ENCODE results near the gene SCNN1G. TPM values are rescaled to one million over a fixed set of nuclear protein-coding genes. Genes with fewer than 3 reads are reported as not detected.
"Not testable (repeated sequence)": the region's sequence is repeated elsewhere in the genome, so short reads cannot be mapped to it uniquely, and the experiment has no call there.

Gene SCNN1G
- total and polyA plus RNA-seq, 9 donors = 0.07 to 0.17 (median 0.07) TPM; not detected in 6

DNA sequence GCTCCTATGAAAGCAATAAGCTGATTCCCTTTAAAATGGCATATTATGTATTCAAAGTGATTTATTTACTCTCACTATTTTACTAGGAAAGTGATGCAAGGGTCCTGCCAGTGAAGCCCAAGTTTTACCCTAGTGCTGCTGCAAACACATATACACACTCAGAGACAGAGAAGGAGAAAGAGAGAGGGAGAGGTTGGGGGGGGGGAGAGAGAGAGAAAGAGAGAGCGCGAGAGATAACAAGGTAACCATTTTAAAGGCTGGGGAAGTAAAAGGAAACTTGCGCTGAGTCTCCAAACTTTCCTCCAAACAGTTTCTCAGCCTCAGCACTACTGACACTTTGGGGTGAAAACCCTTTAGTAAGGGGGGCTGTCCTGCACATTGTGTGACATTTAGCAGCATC is 39.2 kb upstream of the SCNN1G start:
- no CpG with 5 or more reads among the region's 3 CpGs for WGBS (ENCODE audit: insufficient coverage)
- peaks cover 14% of the 10 kb centered on the region for H3K4me1 ChIP-seq (ENCODE audit: control insufficient read depth, insufficient read depth, low read length)
- no peaks in the 10 kb centered on the region for H3K27me3 ChIP-seq (ENCODE audit: control insufficient read depth, insufficient read depth, low read length)
- no peak overlapping the region for H3K27ac ChIP-seq (ENCODE audit: low read length)
- H3K4me3 ChIP-seq (ENCODE audit: low read length) = no peak overlapping the region
- DNase-seq = no peak
- no peaks in the 10 kb centered on the region for H3K9me3 ChIP-seq (replicated peaks; ENCODE audit: control insufficient read depth, low read depth, low read length)
- no peaks in the 10 kb centered on the region for H3K36me3 ChIP-seq (ENCODE audit: control insufficient read depth, insufficient read depth, low read length)

DNA sequence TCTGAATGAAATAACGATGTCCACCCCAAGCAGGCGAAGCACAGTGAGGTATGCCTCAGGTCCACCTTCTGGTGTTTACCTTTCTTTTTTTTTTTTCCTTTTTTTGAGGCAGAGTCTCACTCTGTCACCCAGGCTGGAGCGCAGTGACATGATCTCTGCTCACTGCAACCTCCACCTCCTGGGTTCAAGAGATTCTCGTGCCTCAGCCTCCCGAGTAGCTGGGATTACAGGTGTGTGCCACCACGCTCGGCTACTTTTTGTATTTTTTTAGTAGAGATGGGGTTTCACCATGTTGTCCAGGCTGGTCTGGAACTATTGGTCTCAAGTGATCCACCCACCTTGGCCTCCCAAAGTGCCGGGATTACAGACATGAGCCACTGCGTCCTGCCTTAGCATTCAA is 38.2 kb upstream of the SCNN1G start:
- not testable (repeated sequence) for DNase-seq; H3K27ac ChIP-seq (ENCODE audit: low read length); H3K27me3 ChIP-seq (ENCODE audit: control insufficient read depth, insufficient read depth, low read length); H3K36me3 ChIP-seq (ENCODE audit: control insufficient read depth, insufficient read depth, low read length); H3K9me3 ChIP-seq (replicated peaks; ENCODE audit: control insufficient read depth, low read depth, low read length); H3K4me3 ChIP-seq (ENCODE audit: low read length)
- peaks cover 15% of the 10 kb centered on the region for H3K4me1 ChIP-seq (ENCODE audit: control insufficient read depth, insufficient read depth, low read length)
- WGBS (ENCODE audit: insufficient coverage) = 100% methylated on average over 2 of the region's 9 CpGs

DNA sequence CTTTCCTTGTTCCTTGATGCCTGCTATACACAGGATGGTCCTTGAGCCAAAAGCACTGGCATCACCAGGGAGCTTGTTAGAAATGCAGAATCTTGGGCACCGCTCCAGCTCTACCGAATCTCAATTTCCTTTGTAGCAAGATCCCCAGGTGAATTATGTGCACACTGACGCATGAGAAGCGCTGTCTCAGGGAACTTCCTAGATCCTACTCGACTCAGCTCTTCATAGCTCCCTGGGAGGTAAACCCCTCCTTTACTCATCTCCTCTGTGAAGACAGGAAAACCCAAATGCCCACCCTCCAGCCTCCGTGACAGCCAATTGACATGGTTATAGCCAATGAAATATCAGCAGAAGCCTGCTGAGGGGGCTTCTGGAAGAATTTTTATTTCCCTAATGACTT is 37.4 kb upstream of the SCNN1G start:
- DNase-seq = no peak
- Histone ChIP-seq H3K4me1 (ENCODE audit: control insufficient read depth, insufficient read depth, low read length) (peaks cover 19% of the 10 kb centered on the region), H3K9me3 (replicated peaks; ENCODE audit: control insufficient read depth, low read depth, low read length) (no peaks in the 10 kb centered on the region), H3K4me3 (ENCODE audit: low read length) (no peak overlapping the region), H3K27ac (ENCODE audit: low read length) (no peak overlapping the region), H3K27me3 (ENCODE audit: control insufficient read depth, insufficient read depth, low read length) (no peaks in the 10 kb centered on the region), H3K36me3 (ENCODE audit: control insufficient read depth, insufficient read depth, low read length) (no peaks in the 10 kb centered on the region)
- 66% methylated on average over 4 of the region's 6 CpGs for WGBS (ENCODE audit: insufficient coverage)

DNA sequence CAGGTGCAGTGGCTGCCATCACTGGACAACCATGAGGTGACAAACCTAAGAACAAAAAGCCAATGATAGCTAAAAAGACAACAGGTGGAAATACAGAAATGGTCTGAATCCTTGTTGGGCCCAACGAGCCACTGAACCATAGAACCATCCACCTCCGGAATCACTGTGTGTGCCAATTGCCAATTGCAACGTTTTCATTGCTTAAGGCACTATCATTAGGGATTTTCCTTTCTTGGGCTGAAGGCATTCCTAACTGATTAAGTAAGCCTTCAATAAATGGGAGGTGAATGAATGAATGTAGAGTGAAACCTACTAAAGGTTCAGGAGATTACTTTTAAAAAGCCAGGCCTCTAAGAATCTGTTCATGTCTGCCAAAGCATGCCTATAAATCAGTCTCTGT is 36.9 kb upstream of the SCNN1G start:
- WGBS (ENCODE audit: insufficient coverage) = no CpG with 5 or more reads among the region's 3 CpGs
- no peak overlapping the region for H3K27ac ChIP-seq (ENCODE audit: low read length)
- H3K9me3 ChIP-seq (replicated peaks; ENCODE audit: control insufficient read depth, low read depth, low read length) = no peaks in the 10 kb centered on the region
- H3K4me3 ChIP-seq (ENCODE audit: low read length) = no peak overlapping the region
- H3K27me3 ChIP-seq (ENCODE audit: control insufficient read depth, insufficient read depth, low read length) = no peaks in the 10 kb centered on the region
- H3K4me1 ChIP-seq (ENCODE audit: control insufficient read depth, insufficient read depth, low read length) = peaks cover 19% of the 10 kb centered on the region
- no peak for DNase-seq
- no peaks in the 10 kb centered on the region for H3K36me3 ChIP-seq (ENCODE audit: control insufficient read depth, insufficient read depth, low read length)

DNA sequence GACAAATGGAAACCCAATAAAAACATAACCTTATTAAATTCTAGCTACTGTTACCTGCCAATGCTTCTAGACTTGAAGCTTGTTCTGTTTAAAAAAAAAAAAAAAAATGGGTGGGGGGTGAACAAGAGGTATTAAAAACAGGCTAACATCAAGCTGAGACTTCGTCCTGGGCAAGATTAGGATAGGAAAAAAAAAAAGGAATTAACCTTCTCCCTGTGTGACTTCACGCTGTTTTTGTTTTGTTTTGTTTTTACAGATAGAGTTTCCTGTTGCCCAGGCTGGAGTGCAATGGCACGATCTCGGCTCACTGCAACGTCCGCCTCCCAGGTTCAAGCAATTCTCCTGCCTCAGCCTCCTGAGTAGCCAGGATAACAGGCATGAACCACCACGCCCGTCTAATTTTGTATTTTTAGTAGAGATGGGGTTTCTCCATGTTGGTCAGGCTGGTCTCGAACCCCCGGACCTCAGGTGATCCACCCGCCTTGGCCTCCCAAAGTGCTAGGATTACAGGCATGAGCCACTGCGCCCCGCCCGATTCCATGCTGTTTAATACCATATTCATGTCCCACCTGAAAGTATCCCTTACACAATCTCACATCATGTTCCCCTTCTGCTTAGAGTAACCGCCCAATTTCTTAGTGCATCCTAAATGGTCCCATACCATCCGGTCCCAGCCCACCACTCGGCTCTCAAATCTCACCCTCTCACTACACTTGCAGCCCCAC is 35.5 kb upstream of the SCNN1G start:
- no peak for DNase-seq
- no peaks in the 10 kb centered on the region for H3K27me3 ChIP-seq (ENCODE audit: control insufficient read depth, insufficient read depth, low read length)
- H3K27ac ChIP-seq (ENCODE audit: low read length) = no peak overlapping the region
- H3K4me3 ChIP-seq (ENCODE audit: low read length) = no peak overlapping the region
- no peaks in the 10 kb centered on the region for H3K9me3 ChIP-seq (replicated peaks; ENCODE audit: control insufficient read depth, low read depth, low read length)
- H3K4me1 ChIP-seq (ENCODE audit: control insufficient read depth, insufficient read depth, low read length) = peaks cover 15% of the 10 kb centered on the region
- 84% methylated on average over 11 of the region's 17 CpGs for WGBS (ENCODE audit: insufficient coverage)
- H3K36me3 ChIP-seq (ENCODE audit: control insufficient read depth, insufficient read depth, low read length) = no peaks in the 10 kb centered on the region

DNA sequence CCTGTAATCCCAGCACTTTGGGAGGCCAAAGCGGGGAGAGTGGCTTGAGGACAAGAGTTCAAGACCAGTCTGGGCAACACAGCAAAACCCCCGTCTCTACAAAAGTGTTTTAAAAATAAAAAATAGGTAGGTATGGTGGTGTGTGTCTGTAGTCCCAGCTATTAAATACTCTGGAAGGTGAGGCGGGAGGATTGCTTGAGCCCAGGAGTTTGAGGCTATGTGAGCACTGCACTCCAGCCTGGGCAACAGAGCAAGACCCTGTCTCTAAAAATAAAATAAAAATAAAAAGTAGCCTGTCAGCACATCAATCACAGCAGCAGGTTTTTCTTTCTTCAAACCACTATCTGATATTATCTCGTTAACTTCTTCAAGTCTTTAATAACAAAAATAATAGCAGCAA is 34.9 kb upstream of the SCNN1G start:
- no peaks in the 10 kb centered on the region for H3K36me3 ChIP-seq (ENCODE audit: control insufficient read depth, insufficient read depth, low read length)
- WGBS (ENCODE audit: insufficient coverage) = 75% methylated on average over 1 of the region's 4 CpGs
- no peak overlapping the region for H3K27ac ChIP-seq (ENCODE audit: low read length)
- no peak overlapping the region for H3K4me3 ChIP-seq (ENCODE audit: low read length)
- H3K9me3 ChIP-seq (replicated peaks; ENCODE audit: control insufficient read depth, low read depth, low read length) = no peaks in the 10 kb centered on the region
- no peak for DNase-seq
- no peaks in the 10 kb centered on the region for H3K27me3 ChIP-seq (ENCODE audit: control insufficient read depth, insufficient read depth, low read length)
- peaks cover 15% of the 10 kb centered on the region for H3K4me1 ChIP-seq (ENCODE audit: control insufficient read depth, insufficient read depth, low read length)

DNA sequence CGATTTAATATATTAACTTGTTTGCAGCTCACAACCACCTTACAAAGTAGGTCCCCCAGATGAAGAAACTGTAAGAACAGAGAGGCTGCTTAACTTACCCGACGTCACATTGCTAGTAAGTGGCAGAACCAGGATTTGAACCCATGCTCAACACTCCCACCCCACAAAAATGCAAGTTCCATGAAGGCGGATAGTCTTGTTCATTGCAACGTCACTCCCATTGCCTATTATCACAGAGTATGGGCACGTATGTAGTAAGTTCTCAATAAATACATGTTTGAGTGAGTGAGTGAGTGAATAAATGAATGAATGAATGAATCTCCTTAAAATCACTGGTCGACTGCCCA is 34.4 kb upstream of the SCNN1G start:
- no peaks in the 10 kb centered on the region for H3K36me3 ChIP-seq (ENCODE audit: control insufficient read depth, insufficient read depth, low read length)
- WGBS (ENCODE audit: insufficient coverage) = 0% methylated on average over 1 of the region's 7 CpGs
- peak overlapping the region; percentile 48 for H3K4me3 ChIP-seq (ENCODE audit: low read length)
- H3K27me3 ChIP-seq (ENCODE audit: control insufficient read depth, insufficient read depth, low read length) = no peaks in the 10 kb centered on the region
- peaks cover 15% of the 10 kb centered on the region for H3K4me1 ChIP-seq (ENCODE audit: control insufficient read depth, insufficient read depth, low read length)
- no peaks in the 10 kb centered on the region for H3K9me3 ChIP-seq (replicated peaks; ENCODE audit: control insufficient read depth, low read depth, low read length)
- DNase-seq = no peak
- no peak overlapping the region for H3K27ac ChIP-seq (ENCODE audit: low read length)

DNA sequence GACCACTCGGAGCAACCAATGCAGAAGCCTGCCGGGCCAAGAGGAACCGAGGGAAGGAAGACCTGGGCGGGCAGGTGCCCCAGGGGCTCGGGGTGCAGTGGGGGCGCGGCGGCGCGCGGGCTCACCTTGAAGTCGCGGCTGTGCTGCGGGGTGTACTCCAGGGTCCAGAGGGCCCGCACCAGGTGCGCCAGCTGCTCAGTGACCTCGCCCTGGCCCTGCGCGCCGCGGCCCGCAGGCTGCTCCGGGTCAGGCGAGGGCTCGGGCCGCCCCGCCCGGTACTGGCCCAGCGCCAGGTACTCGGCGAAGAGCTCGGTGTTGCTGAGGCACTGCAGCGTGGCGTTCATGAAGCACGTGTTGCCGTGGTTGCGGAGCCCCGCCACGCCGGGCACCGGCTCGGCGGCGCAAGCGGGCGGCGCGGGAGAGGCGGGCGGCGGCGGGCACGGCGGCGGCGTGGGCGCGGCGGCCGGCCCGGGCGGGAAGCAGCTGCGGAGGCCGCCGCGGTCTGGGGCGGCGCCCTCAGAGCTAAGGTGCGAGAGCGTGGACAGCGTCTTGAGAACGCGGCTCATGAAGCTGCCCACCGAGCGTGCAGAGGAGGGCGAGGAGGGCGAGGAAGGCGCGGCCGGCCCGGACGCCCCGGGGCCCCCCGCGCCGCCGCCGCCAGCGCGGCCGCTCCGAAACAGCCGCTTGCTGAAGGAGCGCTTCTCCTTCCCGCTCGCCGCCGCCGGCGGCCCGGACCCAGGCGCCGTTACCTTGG is 33.9 kb upstream of the SCNN1G start:
- Histone ChIP-seq H3K4me3 (ENCODE audit: low read length) (peak overlapping the region; percentile 48), H3K36me3 (ENCODE audit: control insufficient read depth, insufficient read depth, low read length) (no peaks in the 10 kb centered on the region), H3K27ac (ENCODE audit: low read length) (no peak overlapping the region), H3K9me3 (replicated peaks; ENCODE audit: control insufficient read depth, low read depth, low read length) (no peaks in the 10 kb centered on the region), H3K27me3 (ENCODE audit: control insufficient read depth, insufficient read depth, low read length) (no peaks in the 10 kb centered on the region), H3K4me1 (ENCODE audit: control insufficient read depth, insufficient read depth, low read length) (peaks cover 15% of the 10 kb centered on the region)
- DNase-seq = peak; percentile 72
- under 1% methylated on average over 103 of the region's 103 CpGs for WGBS (ENCODE audit: insufficient coverage)

DNA sequence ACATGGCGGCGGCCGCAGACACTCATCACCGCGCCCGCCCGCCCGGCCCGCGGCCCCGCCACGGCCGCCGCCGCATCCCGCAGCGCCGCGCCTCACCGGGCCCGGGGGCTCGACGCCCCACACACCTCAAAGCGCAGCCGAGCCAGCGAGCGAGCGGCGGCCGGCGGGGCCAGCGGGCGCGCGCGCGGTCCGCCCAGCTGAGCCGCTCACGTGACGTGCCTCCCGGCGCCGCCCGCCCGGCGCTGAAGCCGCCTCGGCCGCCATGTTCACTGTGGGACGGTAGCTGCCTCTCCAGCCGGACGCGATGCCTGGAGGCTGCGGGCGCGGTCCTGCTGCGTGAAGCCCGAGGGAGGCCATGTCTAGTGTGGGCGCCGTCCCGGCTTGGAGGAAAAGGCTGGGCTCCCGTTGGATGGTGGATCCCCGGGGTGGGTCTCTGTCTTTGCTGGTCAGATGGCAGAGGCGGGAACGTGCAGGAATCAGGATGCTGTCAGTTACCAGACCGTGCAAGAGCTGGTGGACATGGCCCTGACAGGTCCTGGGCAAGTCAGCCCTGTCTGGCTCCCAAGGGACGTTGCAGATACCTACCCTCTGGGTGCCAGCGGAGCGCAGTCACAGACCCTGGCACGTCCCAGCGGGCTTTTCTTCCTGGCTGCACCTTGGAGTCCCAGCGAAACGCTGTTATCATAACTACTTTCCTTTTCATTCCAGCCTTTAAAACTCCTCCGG is 33.1 kb upstream of the SCNN1G start, which contains the start of gene USP31:
Gene USP31 (minus strand): TSS at position 186 of the 726 bp plus-strand sequence. CDS start 182 bp downstream, at position 4.
- no peak within 1 kb of the TSS for H3K27ac ChIP-seq (ENCODE audit: low read length)

DNA sequence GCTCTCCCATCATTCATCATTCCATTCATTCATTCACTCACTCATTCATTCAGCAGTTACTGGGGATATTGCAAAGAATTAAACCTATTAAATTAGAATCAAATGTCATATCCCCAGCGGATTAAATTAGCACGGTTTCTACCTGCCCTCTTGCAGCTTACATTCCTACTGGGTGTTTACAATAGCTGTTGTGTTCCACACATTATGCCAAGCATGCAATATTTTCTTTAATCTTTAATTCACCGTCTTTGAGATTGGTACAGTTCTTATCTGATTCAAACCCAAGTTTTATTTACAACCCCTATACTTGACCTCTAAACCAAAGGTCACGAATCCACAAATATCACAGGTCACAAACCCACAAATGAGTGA is 32.6 kb upstream of the SCNN1G start:
- Histone ChIP-seq H3K4me1 (ENCODE audit: control insufficient read depth, insufficient read depth, low read length) (peaks cover 15% of the 10 kb centered on the region), H3K27me3 (ENCODE audit: control insufficient read depth, insufficient read depth, low read length) (no peaks in the 10 kb centered on the region), H3K4me3 (ENCODE audit: low read length) (peak overlapping the region; percentile 42), H3K27ac (ENCODE audit: low read length) (no peak overlapping the region), H3K36me3 (ENCODE audit: control insufficient read depth, insufficient read depth, low read length) (no peaks in the 10 kb centered on the region), H3K9me3 (replicated peaks; ENCODE audit: control insufficient read depth, low read depth, low read length) (no peaks in the 10 kb centered on the region)
- WGBS (ENCODE audit: insufficient coverage) = 54% methylated on average over 3 of the region's 4 CpGs
- no peak for DNase-seq

More for the DNA sequence above, 33.1 kb upstream of the SCNN1G start, which contains the start of gene USP31:
- DNase-seq = peak; percentile 98
- under 1% methylated on average over 74 of the region's 75 CpGs for WGBS (ENCODE audit: insufficient coverage)
- Histone ChIP-seq H3K36me3 (ENCODE audit: control insufficient read depth, insufficient read depth, low read length) (no peaks in the 10 kb centered on the region), H3K4me1 (ENCODE audit: control insufficient read depth, insufficient read depth, low read length) (peaks cover 15% of the 10 kb centered on the region), H3K27me3 (ENCODE audit: control insufficient read depth, insufficient read depth, low read length) (no peaks in the 10 kb centered on the region), H3K4me3 (ENCODE audit: low read length) (peak within 1 kb of the TSS; percentile 48), H3K9me3 (replicated peaks; ENCODE audit: control insufficient read depth, low read depth, low read length) (no peaks in the 10 kb centered on the region)
